AG09309 (cell line): ENCODE data around the gene CAT.

Experiments
- DNase-seq: peaks from one replicate; pipeline ENCODE4 v3.0.0-alpha.2; 2010; ENCODE audit warnings: low read depth
- H3K4me3 ChIP-seq: 2 replicates; pipeline ENCODE4 v1.5.1; 2011; ENCODE audit warnings: mild to moderate bottlenecking, low read depth, low read length, moderate library complexity; ENCODE audit not compliant: control insufficient read depth
- TF ChIP-seq, protein P1 (sequence below): IDR thresholded peaks from 2 replicates; pipeline ENCODE4 v1.5.1; 2011; ENCODE audit warnings: mild to moderate bottlenecking, low read depth, low read length, inconsistent platforms; ENCODE audit not compliant: insufficient read depth, control insufficient read depth; ENCODE audit errors: missing control alignments

The CAT gene

GRCh38 chr11:34438529-34439507, at the start of gene CAT:
Gene CAT (plus strand): TSS chr11:34438934. CDS start chr11:34439014, 80 bp downstream.
- TF ChIP-seq, protein P1, sequence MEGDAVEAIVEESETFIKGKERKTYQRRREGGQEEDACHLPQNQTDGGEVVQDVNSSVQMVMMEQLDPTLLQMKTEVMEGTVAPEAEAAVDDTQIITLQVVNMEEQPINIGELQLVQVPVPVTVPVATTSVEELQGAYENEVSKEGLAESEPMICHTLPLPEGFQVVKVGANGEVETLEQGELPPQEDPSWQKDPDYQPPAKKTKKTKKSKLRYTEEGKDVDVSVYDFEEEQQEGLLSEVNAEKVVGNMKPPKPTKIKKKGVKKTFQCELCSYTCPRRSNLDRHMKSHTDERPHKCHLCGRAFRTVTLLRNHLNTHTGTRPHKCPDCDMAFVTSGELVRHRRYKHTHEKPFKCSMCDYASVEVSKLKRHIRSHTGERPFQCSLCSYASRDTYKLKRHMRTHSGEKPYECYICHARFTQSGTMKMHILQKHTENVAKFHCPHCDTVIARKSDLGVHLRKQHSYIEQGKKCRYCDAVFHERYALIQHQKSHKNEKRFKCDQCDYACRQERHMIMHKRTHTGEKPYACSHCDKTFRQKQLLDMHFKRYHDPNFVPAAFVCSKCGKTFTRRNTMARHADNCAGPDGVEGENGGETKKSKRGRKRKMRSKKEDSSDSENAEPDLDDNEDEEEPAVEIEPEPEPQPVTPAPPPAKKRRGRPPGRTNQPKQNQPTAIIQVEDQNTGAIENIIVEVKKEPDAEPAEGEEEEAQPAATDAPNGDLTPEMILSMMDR, result no peak
- peak; percentile 89 for DNase-seq
- peak within 1 kb of the TSS; percentile 98 for H3K4me3 ChIP-seq

DNA sequence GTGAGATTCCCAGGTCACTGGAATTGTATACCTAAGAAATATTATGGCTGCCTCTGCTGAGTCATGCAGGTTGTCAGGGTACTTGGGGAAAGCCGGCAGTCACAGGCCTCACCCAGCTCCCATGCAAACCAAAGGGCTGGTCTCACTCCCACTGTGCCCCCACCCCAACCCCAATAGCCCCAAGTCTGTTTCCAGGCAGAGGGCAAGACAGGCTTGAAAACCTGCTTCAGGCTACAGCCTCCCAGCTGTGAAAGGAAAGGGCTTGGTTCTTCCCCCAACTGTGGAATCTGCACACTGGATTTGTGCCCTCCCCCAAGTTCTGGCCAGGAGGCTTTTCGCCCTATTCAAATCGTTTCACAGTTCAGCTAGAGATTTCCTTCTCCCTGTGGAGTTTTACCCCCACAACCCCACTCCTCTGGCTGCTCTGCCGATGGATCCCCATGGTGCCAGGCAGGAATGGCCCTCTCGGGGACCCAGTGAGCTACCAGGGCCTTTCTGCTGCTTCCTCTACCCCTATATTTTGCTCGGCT, 43.9 kb upstream of the CAT start:
- TF ChIP-seq, protein P1, result no peak
- DNase-seq, result no peak
- no peak overlapping the region for H3K4me3 ChIP-seq

GRCh38 chr11:34395916-34396550, 42.7 kb upstream of the CAT start:
- peak; percentile 18 for DNase-seq
- no peak overlapping the region for H3K4me3 ChIP-seq
- TF ChIP-seq, protein P1, result no peak

- TF ChIP-seq, protein P1, result no peak
Observed at GRCh38 chr11:34397120-34397519, 41.6 kb upstream of the CAT start.

GRCh38 chr11:34397811-34398210, 40.9 kb upstream of the CAT start:
- TF ChIP-seq, protein P1, result no peak
- no peak for DNase-seq
- H3K4me3 ChIP-seq, result no peak overlapping the region

More at GRCh38 chr11:34397120-34397519, 41.6 kb upstream of the CAT start:
- no peak for DNase-seq
- H3K4me3 ChIP-seq, result no peak overlapping the region

- DNase-seq, result no peak
- TF ChIP-seq, protein P1, result no peak
- H3K4me3 ChIP-seq, result no peak overlapping the region
Observed at GRCh38 chr11:34403431-34403830, 35.3 kb upstream of the CAT start.
